GM19463 (cell line): ENCODE data around the gene MICAL2.

Experiments used
- ATAC-seq: cut with Tn5 transposase; IDR thresholded peaks from one replicate; pipeline ENCODE4 v1.9.1; 2021; ENCODE audit warnings: mild to moderate bottlenecking, moderate library complexity; ENCODE audit not compliant: unreplicated experiment

The MICAL2 gene

DNA sequence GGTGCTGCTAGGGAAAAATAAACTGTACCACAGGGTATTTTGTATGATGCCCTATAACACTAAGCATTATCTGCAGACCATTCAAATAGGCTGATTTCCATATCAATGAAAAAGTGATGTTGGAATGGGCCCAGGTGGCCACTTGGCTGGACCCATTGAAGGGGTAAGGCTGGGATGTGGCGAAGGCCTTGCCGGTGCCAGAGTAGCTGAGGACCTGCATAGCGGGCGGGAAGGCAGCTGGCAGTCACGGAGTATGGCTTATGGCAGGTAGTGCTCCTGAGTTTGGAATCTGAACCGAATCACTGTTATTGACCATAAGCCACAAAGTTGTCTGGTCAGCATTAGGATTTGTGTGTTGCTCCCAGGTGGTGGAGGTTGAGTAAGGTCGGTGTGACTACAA lies 131.0 kb downstream of the MICAL2 start:
- no peak for ATAC-seq

GRCh38 chr11:12241971-12242672 lies 131.7 kb downstream of the MICAL2 start:
- no peak for ATAC-seq

DNA sequence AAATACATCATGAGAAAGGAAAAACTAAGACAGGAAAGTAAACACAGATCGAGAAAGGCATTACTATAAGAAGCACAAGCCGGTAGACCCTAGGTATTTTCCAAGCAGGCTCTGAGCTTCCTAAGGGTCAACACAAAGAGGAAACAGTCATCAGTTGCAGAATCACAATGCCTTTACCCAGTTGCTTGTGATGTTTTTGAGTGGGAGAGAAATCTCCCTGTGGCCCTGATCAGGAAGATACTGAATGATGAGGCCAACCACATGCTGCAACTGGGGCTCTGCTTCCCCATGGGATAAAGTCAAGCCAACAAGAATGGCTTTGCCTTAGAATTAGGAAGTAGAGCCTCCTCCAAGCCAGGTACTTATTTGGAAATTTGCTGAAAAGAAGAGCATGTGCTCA lies 132.6 kb downstream of the MICAL2 start:
- no peak for ATAC-seq

GRCh38 chr11:12243486-12243885 lies 133.1 kb downstream of the MICAL2 start:
- ATAC-seq = no peak

- ATAC-seq = no peak
Measured at GRCh38 chr11:12243911-12244550, 133.6 kb downstream of the MICAL2 start.

DNA sequence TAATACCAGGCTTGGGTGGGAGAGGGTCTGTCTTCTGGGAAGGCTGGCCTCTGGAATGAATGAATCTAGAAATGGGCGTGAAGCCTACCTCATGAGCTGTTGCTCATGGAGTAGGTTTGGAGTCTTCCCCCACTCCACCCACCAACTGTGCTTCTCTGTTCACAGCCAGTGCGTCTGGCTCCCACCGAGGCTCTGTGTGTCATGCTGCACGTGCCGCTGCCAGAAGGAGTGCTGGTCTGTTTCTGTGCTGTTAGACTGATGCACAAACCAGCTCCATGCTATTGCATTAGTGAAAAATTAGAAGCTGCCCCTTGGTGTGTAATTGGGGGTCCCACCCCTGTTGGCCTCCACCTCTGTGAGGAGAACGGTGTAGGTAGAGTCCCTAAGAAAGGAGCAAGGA lies 134.7 kb downstream of the MICAL2 start:
- ATAC-seq = no peak

- no peak for ATAC-seq
Measured at GRCh38 chr11:12245549-12246016, 135.2 kb downstream of the MICAL2 start.

GRCh38 chr11:12246147-12246546 lies 135.8 kb downstream of the MICAL2 start:
- ATAC-seq = no peak

DNA sequence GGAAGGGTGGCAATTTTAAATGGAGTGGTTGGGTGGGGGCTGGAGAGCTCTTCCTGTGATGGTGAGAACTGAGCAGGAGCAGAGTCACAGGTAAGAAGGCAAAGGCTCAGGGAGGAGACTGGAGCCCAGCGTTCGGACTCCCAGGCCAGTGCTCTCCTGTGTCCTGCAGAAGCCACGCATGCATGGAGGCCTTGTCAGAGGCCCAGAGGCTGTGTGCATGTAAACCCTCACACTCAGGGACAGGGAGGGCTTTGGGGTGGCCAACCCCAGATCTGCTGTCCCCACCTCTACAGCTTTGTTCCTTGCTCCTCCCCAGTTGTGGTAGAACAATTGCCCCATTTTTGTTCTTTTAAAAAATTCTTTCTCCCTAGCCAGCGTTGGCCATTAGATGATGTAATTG lies 136.6 kb downstream of the MICAL2 start:
- ATAC-seq = no peak

DNA sequence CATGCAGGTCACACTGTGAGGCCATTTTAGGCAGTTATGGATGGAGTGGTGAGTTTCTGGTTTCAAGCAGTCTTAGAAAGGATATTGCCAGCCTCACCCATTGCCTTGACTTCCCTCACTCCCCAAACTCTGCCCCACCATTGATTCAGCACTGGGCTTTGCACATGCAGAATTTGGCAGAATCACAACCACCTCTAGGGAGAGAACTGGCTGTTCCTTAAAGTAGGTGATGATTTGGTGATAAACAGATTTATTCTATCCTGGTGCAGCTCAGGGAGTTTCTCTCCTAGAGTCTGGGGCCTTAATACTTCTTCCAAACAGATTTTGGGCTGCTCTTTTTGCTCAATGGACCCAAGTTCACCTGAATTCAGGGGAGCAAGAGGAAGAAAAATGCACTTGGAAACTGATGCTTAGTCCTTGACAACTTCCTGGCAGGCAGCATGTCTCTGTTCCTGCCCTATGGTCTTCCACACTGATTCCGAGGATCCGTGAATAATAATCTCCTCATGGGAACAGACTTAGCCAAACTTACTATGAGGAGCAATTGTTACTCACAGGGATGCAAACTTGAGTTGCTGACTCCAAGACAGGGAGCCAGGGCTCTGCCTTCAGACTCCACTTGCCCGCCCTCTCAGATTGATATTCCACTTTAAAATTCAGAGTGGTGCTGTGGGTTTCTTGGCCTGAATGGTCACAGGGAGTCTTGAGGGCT lies 137.3 kb downstream of the MICAL2 start:
- ATAC-seq = no peak

GRCh38 chr11:12248330-12248729 lies 137.9 kb downstream of the MICAL2 start:
- no peak for ATAC-seq

- no peak for ATAC-seq
Measured at GRCh38 chr11:12249590-12250260, 139.3 kb downstream of the MICAL2 start.

- no peak for ATAC-seq
Measured at GRCh38 chr11:12251666-12252560, 141.5 kb downstream of the MICAL2 start.

DNA sequence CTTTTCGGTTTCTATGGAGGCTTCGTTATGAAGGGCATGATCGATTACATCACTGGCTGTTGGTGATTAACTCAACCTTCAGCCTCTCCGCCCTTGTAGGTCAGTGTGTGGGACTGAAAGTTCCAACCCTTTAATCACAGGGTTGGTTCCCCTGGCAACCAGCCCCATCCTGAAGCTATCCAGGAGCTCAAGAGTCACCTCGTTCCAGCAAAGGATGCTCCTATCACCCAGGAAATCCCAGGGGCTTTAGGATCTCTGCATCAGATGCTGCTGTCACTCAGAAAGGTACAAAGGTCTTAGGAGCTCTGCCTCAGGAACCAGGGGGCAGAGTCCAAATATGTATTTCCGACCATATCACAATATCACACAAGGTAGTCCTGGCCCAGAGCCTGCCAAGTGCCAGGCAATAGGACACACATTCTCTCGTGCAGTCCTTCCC lies 143.5 kb downstream of the MICAL2 start:
- ATAC-seq = no peak

GRCh38 chr11:12258451-12258850 lies 148.1 kb downstream of the MICAL2 start:
- no peak for ATAC-seq

DNA sequence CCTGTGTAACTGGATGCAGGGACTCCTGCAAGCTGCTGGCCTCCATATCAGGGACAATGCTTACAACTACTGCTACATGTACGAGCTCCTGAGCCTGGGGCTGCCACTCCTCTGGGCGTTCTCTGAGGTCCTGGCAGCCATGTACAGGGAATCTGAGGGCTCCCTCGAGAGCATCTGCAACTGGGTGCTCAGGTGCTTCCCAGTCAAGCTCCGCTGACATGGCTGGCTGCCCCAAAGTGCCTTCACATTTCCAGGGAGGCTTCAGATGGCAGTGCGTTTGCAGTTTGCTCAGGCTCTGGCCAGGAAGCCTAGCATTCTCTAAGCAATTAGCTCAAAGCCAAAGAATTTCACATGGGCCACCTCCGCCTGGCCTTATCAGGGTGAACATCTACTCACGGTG lies 149.6 kb downstream of the MICAL2 start:
- no peak for ATAC-seq

- no peak for ATAC-seq
Measured at GRCh38 chr11:12260731-12261521, 150.5 kb downstream of the MICAL2 start.

DNA sequence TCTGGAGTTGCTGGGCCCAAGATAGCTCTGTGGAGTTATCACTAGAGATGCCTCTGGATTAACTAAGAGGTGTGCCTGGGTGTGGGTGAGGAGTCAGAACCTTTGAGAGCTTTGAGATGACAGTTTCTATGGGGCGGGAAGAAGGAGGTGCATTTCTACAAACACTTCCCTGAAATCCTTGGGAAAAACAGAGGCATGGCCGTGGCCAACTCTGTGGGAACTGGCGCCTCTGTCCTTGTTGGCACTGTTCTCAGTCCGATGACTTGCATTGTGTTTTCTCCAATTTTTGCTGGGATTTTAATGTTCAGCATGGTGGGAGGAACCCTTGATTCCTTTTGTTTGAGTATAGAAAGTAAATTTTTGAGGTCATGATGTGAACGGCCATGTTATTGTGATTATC lies 151.2 kb downstream of the MICAL2 start:
- no peak for ATAC-seq

- ATAC-seq = no peak
Measured at GRCh38 chr11:12263141-12263693, 152.8 kb downstream of the MICAL2 start.
